ENCODE results near the gene SCMH1.

- no peak for TF ChIP-seq CTCF (conservative IDR thresholded peaks at IDR 0.05; ENCODE audit: low read length)
- TF ChIP-seq EZH2phosphoT487 (IDR thresholded peaks at IDR 0.05; ENCODE audit: borderline replicate concordance, low read depth, low read length) = no peak
Measured at GRCh38 chr1:41221995-41222394, 20.1 kb downstream of the SCMH1 start.

All from OCI-LY7 (cell line).